Stimulated activated naive CD4-positive, alpha-beta T cell treated with Interleukin-2 at 50 U/mL for 16 hours (primary cell): ENCODE data around the gene RPTOR.
"Not testable (repeated sequence)": the region's sequence is repeated elsewhere in the genome, so short reads cannot be mapped to it uniquely, and the experiment has no call there.

Source experiments
- DNase-seq: peaks from one replicate; lab custom pipeline; 2025; lab: John Stamatoyannopoulos, UW

Gene RPTOR

DNA sequence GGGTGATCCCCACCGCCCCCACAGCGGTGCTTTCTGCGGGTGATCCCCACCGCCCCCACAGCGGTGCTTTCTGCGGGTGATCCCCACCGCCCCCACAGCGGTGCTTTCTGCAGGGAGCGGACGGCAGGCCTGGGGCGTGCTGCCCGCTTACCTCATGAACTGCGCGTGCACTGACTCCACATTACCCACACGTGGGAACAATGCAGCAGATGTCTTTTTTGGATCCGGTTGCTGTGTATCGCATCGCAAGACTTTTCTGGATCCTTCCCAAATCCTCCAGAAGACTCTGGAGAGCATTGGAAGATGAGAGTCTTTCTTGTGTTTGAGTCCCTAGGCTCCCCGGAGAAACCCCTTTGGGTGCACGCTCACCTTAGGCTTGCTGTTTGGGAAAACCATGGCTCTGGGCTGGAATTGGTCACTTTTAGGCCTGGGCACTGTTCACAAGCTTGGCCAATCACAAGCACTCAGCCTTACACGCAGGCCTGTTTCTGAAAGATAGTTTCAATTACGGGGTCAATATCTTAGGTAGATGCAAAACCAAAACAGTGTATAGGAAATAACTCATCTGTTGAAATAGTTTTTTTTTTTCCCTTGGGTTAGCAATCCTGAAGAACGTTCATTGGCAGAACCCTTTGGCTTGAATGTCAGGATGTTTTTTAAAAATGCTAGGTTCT lies 201.8 kb downstream of the RPTOR start:
- no peak for DNase-seq

DNA sequence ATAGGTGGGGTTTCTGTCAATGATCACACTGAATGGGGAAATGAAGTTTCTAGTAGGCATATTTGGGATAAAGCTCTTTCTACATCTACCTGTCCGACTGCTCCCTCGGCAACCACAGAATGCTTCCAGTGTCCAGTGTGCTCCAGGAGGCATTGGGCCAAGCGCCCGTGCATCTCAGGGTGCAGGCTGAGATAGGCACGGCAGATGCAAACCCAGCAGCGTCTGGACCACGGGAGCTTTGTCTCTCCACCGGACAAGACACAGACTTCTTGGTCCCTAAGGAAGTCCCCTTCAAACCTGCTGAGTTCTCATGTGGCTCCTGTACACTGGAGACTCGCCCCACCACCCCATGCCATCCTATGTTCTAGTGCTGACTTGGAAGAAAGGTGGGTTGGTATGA lies 202.8 kb downstream of the RPTOR start:
- DNase-seq: no peak

- no peak for DNase-seq
Observed at GRCh38 chr17:80749611-80750010, 205.0 kb downstream of the RPTOR start.

DNA sequence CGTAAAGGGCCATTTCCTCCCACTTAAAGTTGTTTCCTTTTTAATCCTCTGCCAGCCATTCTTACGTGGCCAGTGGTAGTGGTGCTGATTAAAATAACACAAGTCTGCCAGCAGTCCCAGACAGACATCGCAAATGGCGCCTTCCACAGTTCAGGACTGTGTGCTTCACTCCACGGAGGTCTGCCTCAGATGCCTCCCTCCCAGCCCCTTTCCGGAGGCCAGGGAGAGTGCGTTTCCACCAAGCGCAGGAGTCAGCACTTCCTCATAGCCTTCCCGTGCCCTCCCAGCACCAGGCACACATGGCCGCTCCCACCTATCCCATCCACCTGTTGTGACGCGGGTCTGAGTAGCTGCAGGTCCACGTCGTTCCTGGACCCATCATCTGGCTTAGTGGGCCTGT lies 205.6 kb downstream of the RPTOR start:
- no peak for DNase-seq

DNA sequence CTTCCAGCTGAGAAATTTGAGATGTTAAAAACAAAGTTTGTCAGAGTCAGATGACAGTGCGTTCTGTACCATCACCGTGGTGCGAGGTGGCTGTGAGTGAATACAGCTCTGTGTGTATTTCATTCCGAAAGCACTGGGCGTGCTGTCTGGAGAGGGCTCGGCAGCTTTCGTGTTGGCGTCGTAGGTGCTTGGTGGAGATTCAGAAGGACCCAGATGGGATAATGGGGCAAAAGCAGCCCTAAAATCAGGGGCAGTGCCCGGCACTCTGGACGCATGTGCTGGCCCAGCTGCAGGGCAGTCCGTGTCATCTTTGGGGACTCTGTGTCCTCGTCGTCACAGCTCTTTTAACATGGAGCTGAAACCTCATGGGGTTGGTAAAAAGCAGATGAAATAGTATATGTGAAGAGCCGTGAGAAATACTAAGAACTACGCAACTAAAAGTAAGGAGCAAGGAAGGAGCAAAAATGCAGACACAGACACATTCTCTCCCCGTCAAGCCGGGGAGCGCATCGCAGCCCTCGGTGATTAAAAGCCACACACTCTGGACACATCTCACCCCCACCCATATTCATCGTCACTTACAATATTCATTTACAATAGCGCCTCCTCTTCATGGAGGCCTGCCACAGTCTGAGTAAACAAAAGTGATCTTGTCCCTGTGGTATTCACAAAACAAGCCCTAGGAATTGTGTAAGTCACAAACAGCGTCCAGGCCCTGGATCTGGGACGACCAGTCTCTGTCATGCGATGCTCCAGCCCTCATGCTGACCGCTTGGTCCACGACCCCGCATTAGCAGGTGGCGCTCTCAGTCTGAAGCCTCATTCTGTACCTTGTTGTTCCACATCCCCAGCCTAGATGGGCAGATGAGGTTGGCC lies 206.7 kb downstream of the RPTOR start:
- DNase-seq: no peak

- no peak for DNase-seq
Observed at GRCh38 chr17:80751946-80752581, 207.4 kb downstream of the RPTOR start.

- DNase-seq: no peak
Observed at GRCh38 chr17:80753685-80754345, 209.2 kb downstream of the RPTOR start.

DNA sequence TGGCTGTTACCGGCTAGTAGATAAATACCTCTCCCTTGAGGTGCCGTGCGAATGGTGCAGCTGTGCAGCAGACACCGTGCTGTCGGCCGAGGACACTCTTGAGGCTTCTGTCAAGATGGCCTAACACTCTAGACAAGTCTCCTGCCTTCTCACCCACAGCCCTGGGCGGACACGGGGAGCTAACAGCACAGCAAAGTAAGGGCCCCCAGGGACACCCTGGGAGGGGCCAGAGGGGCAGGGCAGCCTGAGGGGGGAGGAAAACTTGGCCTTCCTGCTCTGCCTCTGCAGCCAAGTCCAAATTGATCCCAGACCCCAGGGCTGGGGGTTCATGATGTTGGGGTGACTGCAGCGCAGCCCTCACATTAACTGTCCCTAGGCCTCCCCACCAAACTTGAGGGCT lies 210.2 kb downstream of the RPTOR start:
- no peak for DNase-seq

- no peak for DNase-seq
Observed at GRCh38 chr17:80755650-80756405, 211.2 kb downstream of the RPTOR start.

DNA sequence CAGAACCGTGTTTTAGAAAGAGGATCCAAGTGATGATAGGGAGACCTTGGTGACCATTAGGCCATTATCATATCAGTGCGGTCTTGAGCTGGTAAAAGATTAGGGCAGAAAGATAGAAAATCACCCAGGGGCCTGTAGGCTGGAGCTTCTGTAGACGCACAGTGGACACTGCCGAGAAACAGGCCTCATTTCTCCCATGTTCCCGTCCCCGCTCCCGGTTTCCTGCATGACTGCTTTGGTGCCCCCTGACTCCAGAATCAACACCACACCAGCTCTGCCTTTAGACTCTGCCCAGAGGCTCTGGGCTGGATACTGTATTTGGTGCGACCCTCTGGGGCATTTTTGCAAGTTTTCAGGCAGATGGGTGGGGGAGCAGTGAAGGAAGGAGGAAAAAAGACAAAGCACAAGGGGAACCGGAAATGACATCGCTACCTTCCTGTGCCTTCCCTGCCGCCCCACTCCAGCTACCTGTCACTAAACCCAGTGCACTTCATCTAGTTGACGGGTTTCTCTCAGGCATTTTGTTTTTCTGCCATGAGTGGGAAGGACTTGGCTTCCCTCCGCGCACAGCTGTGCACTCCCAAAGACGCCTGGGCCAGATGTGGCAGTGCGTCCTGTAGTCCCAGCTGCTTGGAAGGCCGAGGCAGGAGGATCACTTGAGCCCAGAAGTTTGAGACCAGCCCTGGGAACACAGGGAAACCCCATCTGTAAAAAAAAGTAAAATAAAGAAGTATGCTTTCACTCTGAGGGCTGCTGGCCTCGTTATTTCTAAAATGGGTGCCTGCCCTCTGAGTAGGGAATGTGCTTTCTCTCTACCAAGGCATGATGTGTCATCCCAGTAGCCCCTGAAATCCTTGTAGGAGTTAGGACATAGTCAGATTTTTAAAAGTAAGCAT lies 214.1 kb downstream of the RPTOR start:
- no peak for DNase-seq

- peak; percentile 26 for DNase-seq
Observed at GRCh38 chr17:80759377-80759673, 214.7 kb downstream of the RPTOR start.

DNA sequence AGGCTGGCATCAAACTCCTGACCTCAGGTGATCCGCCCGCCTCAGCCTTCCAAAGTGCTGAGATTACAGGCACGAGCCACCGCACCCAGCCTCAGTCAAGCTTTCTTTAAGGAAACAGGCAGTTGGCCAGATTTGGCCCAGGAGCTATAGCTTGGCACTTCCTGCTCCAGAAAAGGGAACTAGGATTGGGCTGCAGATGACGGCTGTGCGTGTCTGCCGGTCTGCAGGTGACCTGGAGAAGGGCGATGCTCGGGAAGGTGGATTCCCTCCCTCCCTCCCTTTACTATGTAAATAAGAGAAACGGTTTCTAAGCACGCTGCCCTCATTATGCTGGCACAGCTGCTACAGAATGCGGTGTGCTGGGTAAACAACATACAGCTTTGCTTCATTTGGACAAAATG lies 215.9 kb downstream of the RPTOR start:
- no peak for DNase-seq

DNA sequence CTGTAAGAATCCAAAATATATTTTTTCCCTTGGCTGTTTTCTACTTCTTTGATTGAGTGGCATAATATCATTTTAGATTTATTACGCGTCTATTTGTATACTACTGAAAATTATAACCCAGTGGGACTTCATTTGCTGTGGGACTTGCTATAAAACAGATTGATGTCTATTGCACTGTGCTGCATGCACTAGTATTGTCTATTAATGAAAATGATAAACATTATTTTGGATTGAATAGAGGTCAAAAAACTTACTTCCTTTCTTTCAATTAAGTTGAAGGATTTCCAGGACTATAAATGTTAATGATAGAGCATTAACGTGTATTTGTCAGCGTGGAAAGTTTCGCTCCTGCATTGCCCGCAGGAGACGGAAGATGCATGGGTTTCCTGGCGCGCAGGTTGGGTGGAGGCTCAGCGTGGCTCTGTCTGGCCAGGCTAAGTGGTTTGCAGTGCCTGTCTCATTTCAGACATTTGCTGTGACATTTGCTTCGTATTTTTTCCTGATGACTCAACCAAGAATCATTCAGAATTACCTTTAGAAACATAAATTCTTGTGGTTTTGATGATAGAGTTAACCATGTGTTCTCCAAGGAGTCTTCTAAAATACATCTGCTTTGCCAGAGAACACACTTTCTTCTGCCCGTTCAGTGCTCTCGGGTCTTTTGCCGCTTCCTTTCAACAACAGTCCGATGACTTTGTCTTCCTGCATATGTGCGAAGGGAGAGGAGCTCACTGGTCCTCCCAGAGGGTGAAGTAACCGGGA lies 216.7 kb downstream of the RPTOR start:
- peak; percentile 79 for DNase-seq

DNA sequence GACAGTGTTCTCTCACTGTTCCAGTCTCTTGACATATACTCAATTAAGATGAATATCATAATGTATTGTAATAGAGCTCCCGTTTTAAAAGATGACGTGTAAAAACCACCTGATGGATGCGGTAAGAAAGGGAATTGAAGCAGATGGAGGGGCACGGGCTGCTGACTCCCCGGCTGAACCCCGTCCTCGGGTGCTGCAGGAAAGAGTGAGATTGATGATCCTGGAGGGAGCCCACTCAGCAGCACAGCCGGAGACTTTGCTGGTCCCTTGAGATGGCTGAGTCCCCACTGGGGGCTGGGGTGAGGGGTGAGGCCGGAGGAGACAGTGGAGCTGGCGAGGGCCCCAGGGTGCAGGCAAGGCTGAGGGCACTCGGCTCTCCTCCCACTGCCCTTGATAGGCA lies 217.4 kb downstream of the RPTOR start:
- DNase-seq: no peak

- DNase-seq: no peak
Observed at GRCh38 chr17:80763293-80763867, 218.7 kb downstream of the RPTOR start.

DNA sequence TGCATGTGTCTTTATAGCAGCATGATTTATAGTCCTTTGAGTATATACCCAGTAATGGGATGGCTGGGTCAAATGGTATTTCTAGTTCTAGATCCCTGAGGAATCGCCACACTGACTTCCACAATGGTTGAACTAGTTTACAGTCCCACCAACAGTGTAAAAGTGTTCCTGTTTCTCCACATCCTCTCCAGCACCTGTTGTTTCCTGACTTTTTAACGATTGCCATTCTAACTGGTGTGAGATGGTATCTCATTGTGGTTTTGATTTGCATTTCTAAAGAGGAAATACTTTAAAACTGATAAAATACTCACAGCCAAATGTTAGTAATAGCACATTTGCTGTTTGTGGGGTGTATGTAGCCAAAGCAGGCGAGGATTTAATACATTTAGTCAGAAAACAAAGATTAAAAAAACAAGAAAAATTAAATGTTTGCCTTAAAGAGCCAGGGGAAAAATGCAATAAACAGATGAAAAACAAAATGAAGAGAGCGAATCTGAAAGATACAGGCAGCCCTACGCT lies 220.0 kb downstream of the RPTOR start:
- not testable (repeated sequence) for DNase-seq

DNA sequence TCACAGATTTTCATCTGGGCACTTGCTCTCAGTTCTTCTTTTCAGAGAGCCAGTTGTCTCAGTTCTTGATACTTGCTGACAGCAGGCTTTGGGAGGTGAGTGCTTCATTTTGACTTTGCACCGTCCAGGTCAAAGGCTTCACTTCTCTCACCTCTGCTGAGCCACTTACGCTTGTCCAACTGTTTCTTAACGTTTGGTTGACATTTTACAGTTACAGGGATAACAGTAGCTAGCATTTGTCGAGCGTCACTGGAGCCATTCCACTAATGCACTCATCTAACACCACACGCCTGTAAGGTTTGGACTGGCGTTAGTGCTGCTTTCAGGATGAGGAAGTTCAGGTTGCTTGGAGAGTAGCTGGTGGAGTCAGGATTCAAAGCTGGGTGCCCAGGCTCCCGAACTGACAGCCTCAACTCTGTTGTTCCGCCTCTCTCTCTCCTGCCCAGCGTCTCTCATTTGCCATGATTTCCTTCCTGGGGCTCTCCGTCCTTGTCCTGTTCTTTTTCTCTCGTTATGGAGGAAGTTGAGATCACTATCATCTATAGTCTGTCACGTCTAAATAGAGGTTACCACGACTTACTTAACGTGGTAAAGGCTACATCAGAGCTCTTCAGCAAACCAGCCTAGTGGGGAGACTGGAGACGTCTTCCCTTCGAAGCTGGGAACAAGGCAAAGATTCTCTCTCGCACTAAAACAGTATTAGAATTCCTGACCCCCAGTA lies 220.8 kb downstream of the RPTOR start:
- no peak for DNase-seq

- DNase-seq: no peak
Observed at GRCh38 chr17:80766290-80766855, 221.7 kb downstream of the RPTOR start.
